ENCODE results near the gene GDPGP1.

The GDPGP1 gene

GRCh38 chr15:90207252-90207651, 26.8 kb upstream of the GDPGP1 start:
- no peaks in the 10 kb centered on the region for H3K27me3 ChIP-seq (ENCODE audit: control insufficient read depth in 3 of 3, insufficient read depth in 3 of 3, low read depth in 1 of 3, low read length in 3 of 3)
- H3K4me3 ChIP-seq (ENCODE audit: low read length in 2 of 2): no peak overlapping the region
- H3K4me2 ChIP-seq (ENCODE audit: insufficient read depth, low read length, poor library complexity, severe bottlenecking): no peak overlapping the region
- H3K14ac ChIP-seq (ENCODE audit: low read length): no peak overlapping the region
- H3K4ac ChIP-seq (ENCODE audit: low read length): no peak overlapping the region
- no peak overlapping the region for H3K23ac ChIP-seq (ENCODE audit: low read depth, low read length, poor library complexity)
- H2AFZ ChIP-seq (ENCODE audit: low read length): no peak overlapping the region
- H3K4me1 ChIP-seq (ENCODE audit: control insufficient read depth in 2 of 2, insufficient read depth in 1 of 2, low read depth in 1 of 2, low read length in 2 of 2): peaks cover 6 to 7% of the 10 kb centered on the region in 2 donors
- H3K79me1 ChIP-seq (ENCODE audit: low read depth, low read length): peaks cover 15% of the 10 kb centered on the region
- no peak for DNase-seq (ENCODE audit: low spot score)
- H2BK12ac ChIP-seq (ENCODE audit: low read length): no peak overlapping the region
- H3K18ac ChIP-seq (ENCODE audit: low read length): no peak overlapping the region
- no peaks in the 10 kb centered on the region for H3K9me3 ChIP-seq (replicated peaks in 1 of 2; ENCODE audit: control insufficient read depth in 2 of 2, insufficient read depth in 1 of 2, low read depth in 1 of 2, low read length in 2 of 2)
- no peak overlapping the region for H2BK15ac ChIP-seq (ENCODE audit: low read length)
- H2BK5ac ChIP-seq (ENCODE audit: low read length): no peak overlapping the region
- no CpG with 5 or more reads among the region's 6 CpGs for WGBS, 2 donors (ENCODE audit: extremely low coverage in 2 of 2, insufficient read length in 2 of 2, insufficient replicate concordance in 1 of 2)
- H4K91ac ChIP-seq (ENCODE audit: low read depth, low read length, poor library complexity): no peak overlapping the region
- no peak overlapping the region for H3K27ac ChIP-seq (replicated peaks; ENCODE audit: low read length)
- no peak overlapping the region for H3K9ac ChIP-seq (ENCODE audit: low read depth, low read length, poor library complexity)
- peaks cover 0 to 44% of the 10 kb centered on the region in 2 donors for H3K36me3 ChIP-seq (replicated peaks in 1 of 2; ENCODE audit: control insufficient read depth in 2 of 2, insufficient read depth in 2 of 2, low read length in 2 of 2)
- H2BK120ac ChIP-seq (ENCODE audit: low read depth, low read length): no peak overlapping the region
- H2AK5ac ChIP-seq (ENCODE audit: low read depth, low read length): no peak overlapping the region
- no peak overlapping the region for H4K8ac ChIP-seq (ENCODE audit: low read depth, low read length)

GRCh38 chr15:90208356-90208755, 25.7 kb upstream of the GDPGP1 start:
- no peak overlapping the region for H3K9ac ChIP-seq (ENCODE audit: low read depth, low read length, poor library complexity)
- no peak overlapping the region for H3K4ac ChIP-seq (ENCODE audit: low read length)
- H2BK120ac ChIP-seq (ENCODE audit: low read depth, low read length): no peak overlapping the region
- H3K9me3 ChIP-seq (replicated peaks in 1 of 2; ENCODE audit: control insufficient read depth in 2 of 2, insufficient read depth in 1 of 2, low read depth in 1 of 2, low read length in 2 of 2): no peaks in the 10 kb centered on the region
- WGBS, 2 donors (ENCODE audit: extremely low coverage in 2 of 2, insufficient read length in 2 of 2, insufficient replicate concordance in 1 of 2): no CpG with 5 or more reads among the region's 6 CpGs
- DNase-seq (ENCODE audit: low spot score): no peak
- no peak overlapping the region for H3K23ac ChIP-seq (ENCODE audit: low read depth, low read length, poor library complexity)
- no peak overlapping the region for H2AK5ac ChIP-seq (ENCODE audit: low read depth, low read length)
- no peaks in the 10 kb centered on the region for H3K27me3 ChIP-seq (ENCODE audit: control insufficient read depth in 3 of 3, insufficient read depth in 3 of 3, low read depth in 1 of 3, low read length in 3 of 3)
- no peak overlapping the region for H3K27ac ChIP-seq (replicated peaks; ENCODE audit: low read length)
- no peak overlapping the region for H2BK12ac ChIP-seq (ENCODE audit: low read length)
- no peak overlapping the region for H2BK15ac ChIP-seq (ENCODE audit: low read length)
- peaks cover 10% of the 10 kb centered on the region for H3K79me1 ChIP-seq (ENCODE audit: low read depth, low read length)
- H3K4me3 ChIP-seq (ENCODE audit: low read length in 2 of 2): no peak overlapping the region
- H2AFZ ChIP-seq (ENCODE audit: low read length): no peak overlapping the region
- no peak overlapping the region for H4K91ac ChIP-seq (ENCODE audit: low read depth, low read length, poor library complexity)
- no peak overlapping the region for H4K8ac ChIP-seq (ENCODE audit: low read depth, low read length)
- H3K36me3 ChIP-seq (replicated peaks in 1 of 2; ENCODE audit: control insufficient read depth in 2 of 2, insufficient read depth in 2 of 2, low read length in 2 of 2): peaks cover 0 to 44% of the 10 kb centered on the region in 2 donors
- H3K4me2 ChIP-seq (ENCODE audit: insufficient read depth, low read length, poor library complexity, severe bottlenecking): no peak overlapping the region
- H3K18ac ChIP-seq (ENCODE audit: low read length): no peak overlapping the region
- H3K14ac ChIP-seq (ENCODE audit: low read length): no peak overlapping the region
- H2BK5ac ChIP-seq (ENCODE audit: low read length): no peak overlapping the region
- H3K4me1 ChIP-seq (ENCODE audit: control insufficient read depth in 2 of 2, insufficient read depth in 1 of 2, low read depth in 1 of 2, low read length in 2 of 2): peaks cover 0 to 1% of the 10 kb centered on the region in 2 donors

GRCh38 chr15:90209591-90209990, 24.4 kb upstream of the GDPGP1 start:
- no peak overlapping the region for H3K14ac ChIP-seq (ENCODE audit: low read length)
- no peak overlapping the region for H3K18ac ChIP-seq (ENCODE audit: low read length)
- no peak overlapping the region for H3K4ac ChIP-seq (ENCODE audit: low read length)
- no peak overlapping the region for H3K4me2 ChIP-seq (ENCODE audit: insufficient read depth, low read length, poor library complexity, severe bottlenecking)
- H3K9ac ChIP-seq (ENCODE audit: low read depth, low read length, poor library complexity): no peak overlapping the region
- peaks cover 7% of the 10 kb centered on the region for H3K79me1 ChIP-seq (ENCODE audit: low read depth, low read length)
- H3K9me3 ChIP-seq (replicated peaks in 1 of 2; ENCODE audit: control insufficient read depth in 2 of 2, insufficient read depth in 1 of 2, low read depth in 1 of 2, low read length in 2 of 2): no peaks in the 10 kb centered on the region
- no peak overlapping the region for H2BK12ac ChIP-seq (ENCODE audit: low read length)
- DNase-seq (ENCODE audit: low spot score): no peak
- no peak overlapping the region for H2BK120ac ChIP-seq (ENCODE audit: low read depth, low read length)
- WGBS, 2 donors (ENCODE audit: extremely low coverage in 2 of 2, insufficient read length in 2 of 2, insufficient replicate concordance in 1 of 2): no CpG with 5 or more reads among the region's 9 CpGs
- peak overlapping the region; percentile 54 for H2AK5ac ChIP-seq (ENCODE audit: low read depth, low read length)
- H3K36me3 ChIP-seq (replicated peaks in 1 of 2; ENCODE audit: control insufficient read depth in 2 of 2, insufficient read depth in 2 of 2, low read length in 2 of 2): peaks cover 0 to 36% of the 10 kb centered on the region in 2 donors
- no peak overlapping the region for H4K8ac ChIP-seq (ENCODE audit: low read depth, low read length)
- no peak overlapping the region for H2AFZ ChIP-seq (ENCODE audit: low read length)
- no peaks in the 10 kb centered on the region for H3K27me3 ChIP-seq (ENCODE audit: control insufficient read depth in 3 of 3, insufficient read depth in 3 of 3, low read depth in 1 of 3, low read length in 3 of 3)
- H3K4me3 ChIP-seq (ENCODE audit: low read length in 2 of 2): no peak overlapping the region
- no peak overlapping the region for H3K27ac ChIP-seq (replicated peaks; ENCODE audit: low read length)
- H2BK15ac ChIP-seq (ENCODE audit: low read length): no peak overlapping the region
- peaks cover 0 to 3% of the 10 kb centered on the region in 2 donors for H3K4me1 ChIP-seq (ENCODE audit: control insufficient read depth in 2 of 2, insufficient read depth in 1 of 2, low read depth in 1 of 2, low read length in 2 of 2)
- H3K23ac ChIP-seq (ENCODE audit: low read depth, low read length, poor library complexity): no peak overlapping the region
- H4K91ac ChIP-seq (ENCODE audit: low read depth, low read length, poor library complexity): no peak overlapping the region
- no peak overlapping the region for H2BK5ac ChIP-seq (ENCODE audit: low read length)

GRCh38 chr15:90210593-90210992, 23.4 kb upstream of the GDPGP1 start:
- H2BK5ac ChIP-seq (ENCODE audit: low read length): peak overlapping the region; percentile 29
- H3K36me3 ChIP-seq (replicated peaks in 1 of 2; ENCODE audit: control insufficient read depth in 2 of 2, insufficient read depth in 2 of 2, low read length in 2 of 2): peaks cover 0 to 33% of the 10 kb centered on the region in 2 donors
- peaks cover 0 to 3% of the 10 kb centered on the region in 2 donors for H3K4me1 ChIP-seq (ENCODE audit: control insufficient read depth in 2 of 2, insufficient read depth in 1 of 2, low read depth in 1 of 2, low read length in 2 of 2)
- no peak overlapping the region for H3K27ac ChIP-seq (replicated peaks; ENCODE audit: low read length)
- H4K91ac ChIP-seq (ENCODE audit: low read depth, low read length, poor library complexity): no peak overlapping the region
- H3K9ac ChIP-seq (ENCODE audit: low read depth, low read length, poor library complexity): peak overlapping the region; percentile 4
- H3K4me3 ChIP-seq (ENCODE audit: low read length in 2 of 2): no peak overlapping the region
- no peak for DNase-seq (ENCODE audit: low spot score)
- no peak overlapping the region for H3K4ac ChIP-seq (ENCODE audit: low read length)
- H3K18ac ChIP-seq (ENCODE audit: low read length): peak overlapping the region; percentile 17
- H2AFZ ChIP-seq (ENCODE audit: low read length): no peak overlapping the region
- H2AK5ac ChIP-seq (ENCODE audit: low read depth, low read length): no peak overlapping the region
- no peaks in the 10 kb centered on the region for H3K27me3 ChIP-seq (ENCODE audit: control insufficient read depth in 3 of 3, insufficient read depth in 3 of 3, low read depth in 1 of 3, low read length in 3 of 3)
- H3K23ac ChIP-seq (ENCODE audit: low read depth, low read length, poor library complexity): no peak overlapping the region
- H4K8ac ChIP-seq (ENCODE audit: low read depth, low read length): no peak overlapping the region
- peaks cover 7% of the 10 kb centered on the region for H3K79me1 ChIP-seq (ENCODE audit: low read depth, low read length)
- no peak overlapping the region for H2BK15ac ChIP-seq (ENCODE audit: low read length)
- no peaks in the 10 kb centered on the region for H3K9me3 ChIP-seq (replicated peaks in 1 of 2; ENCODE audit: control insufficient read depth in 2 of 2, insufficient read depth in 1 of 2, low read depth in 1 of 2, low read length in 2 of 2)
- H3K4me2 ChIP-seq (ENCODE audit: insufficient read depth, low read length, poor library complexity, severe bottlenecking): no peak overlapping the region
- no peak overlapping the region for H2BK12ac ChIP-seq (ENCODE audit: low read length)
- no CpG with 5 or more reads among the region's 8 CpGs for WGBS, 2 donors (ENCODE audit: extremely low coverage in 2 of 2, insufficient read length in 2 of 2, insufficient replicate concordance in 1 of 2)
- peak overlapping the region; percentile 38 for H3K14ac ChIP-seq (ENCODE audit: low read length)
- no peak overlapping the region for H2BK120ac ChIP-seq (ENCODE audit: low read depth, low read length)

Measured in neuronal stem cell (in vitro differentiated cells).